GM23338 (cell line): ENCODE results near the gene ECM2. TPM values are rescaled to one million over a fixed set of nuclear protein-coding genes. Genes with fewer than 3 reads are reported as not detected.

Source experiments
- ATAC-seq: fragments of 200-7000 bp; cut with Tn5 transposase; 3 replicates; pipeline ENCODE4 v1.9.1; 2020
- DNase-seq: peaks from one replicate; pipeline ENCODE4 v3.0.0-alpha.2; 2015; ENCODE audit warnings: low spot score
- H2AFZ ChIP-seq: fragments of 200-600 bp; sonication (generic); 2 replicates; pipeline ENCODE4 v1.8.0; 2016; ENCODE audit warnings: antibody characterized with exemption, mild to moderate bottlenecking, moderate library complexity
- H3F3A ChIP-seq: fragments of 200-600 bp; sonication (generic); replicated peaks from 2 replicates; pipeline ENCODE4 v1.8.0; 2017; ENCODE audit warnings: antibody characterized with exemption, mixed run types, low read depth
- H3K27ac ChIP-seq: fragments of 200-600 bp; sonication (generic); 2 replicates; pipeline ENCODE4 v1.6.1; 2016; ENCODE audit warnings: low read depth
- H3K27me3 ChIP-seq: fragments of 200-600 bp; sonication (generic); 2 replicates; pipeline ENCODE4 v1.8.0; 2016; ENCODE audit warnings: mild to moderate bottlenecking, mixed run types, moderate library complexity; ENCODE audit not compliant: insufficient read depth
- H3K36me3 ChIP-seq: fragments of 200-600 bp; sonication (generic); 2 replicates; pipeline ENCODE4 v1.8.0; 2016; ENCODE audit warnings: mild to moderate bottlenecking; ENCODE audit not compliant: insufficient read depth
- H3K4me1 ChIP-seq: fragments of 200-600 bp; sonication (generic); 2 replicates; pipeline ENCODE4 v1.8.0; 2016; ENCODE audit warnings: mild to moderate bottlenecking, moderate library complexity; ENCODE audit not compliant: insufficient read depth
- H3K4me2 ChIP-seq: fragments of 200-600 bp; sonication (generic); 2 replicates; pipeline ENCODE4 v1.7.1; 2017; ENCODE audit warnings: mixed run types
- H3K4me3 ChIP-seq: fragments of 200-600 bp; sonication (generic); 2 replicates; pipeline ENCODE4 v1.6.1; 2016; ENCODE audit warnings: mixed run types
- H3K79me2 ChIP-seq: fragments of 200-600 bp; sonication (generic); replicated peaks from 2 replicates; pipeline ENCODE4 v1.8.0; 2017; ENCODE audit warnings: mild to moderate bottlenecking; ENCODE audit not compliant: insufficient read depth
- H3K9me2 ChIP-seq: fragments of 200-600 bp; sonication (generic); 2 replicates; pipeline ENCODE4 v1.8.0; 2017; ENCODE audit not compliant: insufficient read depth
- H4K20me1 ChIP-seq: fragments of 200-600 bp; sonication (generic); replicated peaks from 2 replicates; pipeline ENCODE4 v1.8.0; 2017; ENCODE audit warnings: mild to moderate bottlenecking; ENCODE audit not compliant: insufficient read depth
- H3K27ac Mint-ChIP-seq: 2 replicates; pipeline ENCODE4 v1.8.0; 2020; ENCODE audit warnings: inconsistent platforms, mild to moderate bottlenecking, moderate library complexity, mixed read lengths
- H3K27me3 Mint-ChIP-seq: 3 replicates; pipeline ENCODE4 v1.8.0; 2022; ENCODE audit warnings: low read depth, mild to moderate bottlenecking, moderate library complexity, mixed read lengths, inconsistent platforms; ENCODE audit not compliant: insufficient read depth, poor library complexity
- H3K36me3 Mint-ChIP-seq: 3 replicates; pipeline ENCODE4 v1.8.0; 2021; ENCODE audit warnings: low read depth, mild to moderate bottlenecking, inconsistent platforms, moderate library complexity, mixed read lengths
- H3K4me1 Mint-ChIP-seq: 3 replicates; pipeline ENCODE4 v1.8.0; 2020; ENCODE audit warnings: mild to moderate bottlenecking, inconsistent platforms, mixed read lengths
- H3K4me3 Mint-ChIP-seq: 3 replicates; pipeline ENCODE4 v1.8.0; 2021; ENCODE audit warnings: moderate library complexity, mild to moderate bottlenecking, inconsistent platforms, mixed read lengths
- H3K9me3 Mint-ChIP-seq: 3 replicates; pipeline ENCODE4 v1.8.0; 2020; ENCODE audit warnings: moderate library complexity, mild to moderate bottlenecking, inconsistent platforms, mixed read lengths
- CREB1 ChIP-seq: fragments of 250-450 bp; sonication (Bioruptor Pico); IDR thresholded peaks from 2 replicates; pipeline ENCODE4 v1.5.0; 2020; ENCODE audit warnings: low read depth, mild to moderate bottlenecking, moderate library complexity
- ETS1 ChIP-seq: IDR thresholded peaks from 2 replicates; pipeline ENCODE4 v1.6.1; 2016; ENCODE audit warnings: antibody characterized with exemption
- EZH2 ChIP-seq: fragments of 200-600 bp; sonication (generic); IDR thresholded peaks from one replicate; pipeline ENCODE4 v1.8.0; 2017; ENCODE audit warnings: antibody characterized with exemption, mild to moderate bottlenecking, low read depth; ENCODE audit not compliant: unreplicated experiment
- EZH2phosphoT487 ChIP-seq: fragments of 200-600 bp; sonication (generic); IDR thresholded peaks from one replicate; pipeline ENCODE4 v1.8.1; 2018; ENCODE audit warnings: antibody characterized with exemption; ENCODE audit not compliant: unreplicated experiment
- JUNB ChIP-seq: IDR thresholded peaks from one replicate; pipeline ENCODE4 v1.6.1; 2016; ENCODE audit warnings: antibody characterized with exemption; ENCODE audit not compliant: unreplicated experiment
- NANOG ChIP-seq: IDR thresholded peaks from 2 replicates; pipeline ENCODE4 v1.6.1; 2016; ENCODE audit warnings: antibody characterized with exemption, borderline replicate concordance
- POLR2AphosphoS5 ChIP-seq: IDR thresholded peaks from 2 replicates; pipeline ENCODE4 v1.6.1; 2016; ENCODE audit warnings: antibody characterized with exemption, low read depth
- REST ChIP-seq: IDR thresholded peaks from one replicate; pipeline ENCODE4 v1.6.1; 2018; ENCODE audit warnings: antibody characterized with exemption; ENCODE audit not compliant: unreplicated experiment
- ZNF114 ChIP-seq: fragments of 250-450 bp; sonication (Bioruptor Pico); IDR thresholded peaks from 2 replicates; pipeline ENCODE4 v1.5.0; 2020; ENCODE audit warnings: mild to moderate bottlenecking, moderate library complexity
- ZNF331 ChIP-seq: fragments of 250-450 bp; sonication (Bioruptor Pico); IDR thresholded peaks from 2 replicates; pipeline ENCODE4 v1.5.0; 2020; ENCODE audit warnings: low read depth, mild to moderate bottlenecking, moderate library complexity
- ZNF462 ChIP-seq: fragments of 250-450 bp; sonication (Bioruptor Pico); IDR thresholded peaks from 2 replicates; pipeline ENCODE4 v1.5.0; 2020; ENCODE audit warnings: mild to moderate bottlenecking, moderate library complexity
- polyA plus RNA-seq: library from polyadenylated mRNA; unstranded; fragments of >200 nt; fragmentation: Nextera tagmentation; extraction: Ambion mirVana; gene quantifications from 2 replicates; pipeline ENCODE4 v1.2.1, GENCODE V29; 2016
- total RNA-seq: library from RNA; depleted of rRNA; stranded (reverse); fragments of >200 nt; shearing (Covaris generic); gene quantifications from 2 replicates; pipeline ENCODE4 v1.2.3, GENCODE V29; 2014

The ECM2 gene
- total and polyA plus RNA-seq, 2 experiments from 2014 or later = 0.79 TPM; not detected in 1

- no peaks in the 10 kb centered on the region for H3K9me3 Mint-ChIP-seq
- Histone ChIP-seq H3F3A (no peaks in the 10 kb centered on the region), H3K4me2 (no peak overlapping the region), H4K20me1 (no peaks in the 10 kb centered on the region), H3K4me3 (no peak overlapping the region), H2AFZ (no peak overlapping the region), H3K36me3 (no peaks in the 10 kb centered on the region), H3K79me2 (no peaks in the 10 kb centered on the region), H3K9me2 (no peaks in the 10 kb centered on the region), H3K27me3 (no peaks in the 10 kb centered on the region), H3K4me1 (no peaks in the 10 kb centered on the region), H3K27ac (no peak overlapping the region)
- H3K27ac Mint-ChIP-seq = no peak overlapping the region
- DNase-seq = no peak
- no peak overlapping the region for H3K4me3 Mint-ChIP-seq
- ATAC-seq = peak; percentile 64
- TF ChIP-seq EZH2phosphoT487 (no peak), ETS1 (no peak), CREB1 (CRISPR knock-in tag) (no peak), EZH2 (no peak), ZNF114 (CRISPR knock-in tag) (no peak), NANOG (no peak), JUNB (no peak), ZNF462 (no peak), POLR2AphosphoS5 (no peak), ZNF331 (CRISPR knock-in tag) (no peak), REST (no peak)
- H3K4me1 Mint-ChIP-seq = peaks cover 16% of the 10 kb centered on the region; the same call in 2 of the 3 replicates
- H3K36me3 Mint-ChIP-seq = no peaks in the 10 kb centered on the region
- no peaks in the 10 kb centered on the region for H3K27me3 Mint-ChIP-seq
These were observed 1.1 kb downstream of the ECM2 start for GRCh38 chr9:92534674-92535073.
